DMS79 (cell line): Measurements from ENCODE around the gene ABHD17A.

ENCODE experiments used
- DNase-seq: peaks from one replicate; lab custom pipeline; 2025; lab: John Stamatoyannopoulos, UW

ABHD17A gene

DNA sequence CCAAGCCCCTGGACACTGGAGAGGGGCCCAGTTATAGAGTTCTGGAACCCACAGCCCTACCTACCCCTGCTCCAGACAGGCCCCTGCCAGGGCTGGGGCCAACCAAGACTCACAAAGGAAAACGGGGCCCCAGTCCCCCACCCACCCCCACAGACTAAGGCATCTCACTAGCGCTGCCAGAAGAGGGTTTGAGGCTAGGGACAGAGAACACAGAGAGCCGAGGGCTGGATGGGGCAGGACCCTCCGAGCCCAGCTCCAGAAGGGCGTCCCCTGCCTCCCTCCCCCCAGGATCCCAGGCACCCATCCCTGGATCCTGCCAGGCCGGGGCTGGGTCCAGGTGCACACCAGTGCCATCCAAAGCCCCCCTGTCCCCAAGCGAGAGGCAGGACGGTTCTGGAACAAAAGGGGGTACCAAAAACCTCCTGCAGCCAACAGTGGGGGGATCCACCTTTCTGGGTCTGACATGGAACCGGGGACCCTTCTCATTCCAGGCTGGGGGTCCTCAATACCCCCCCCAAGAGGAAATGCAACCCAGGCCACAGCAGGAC lies 32.6 kb downstream of the ABHD17A start:
- DNase-seq: no peak

GRCh38 chr19:1851654-1852580 lies 33.4 kb downstream of the ABHD17A start:
- DNase-seq: no peak

- DNase-seq: no peak
Measured at GRCh38 chr19:1850809-1851653, 34.3 kb downstream of the ABHD17A start.

- no peak for DNase-seq
Measured at GRCh38 chr19:1849886-1850398, 35.4 kb downstream of the ABHD17A start.

DNA sequence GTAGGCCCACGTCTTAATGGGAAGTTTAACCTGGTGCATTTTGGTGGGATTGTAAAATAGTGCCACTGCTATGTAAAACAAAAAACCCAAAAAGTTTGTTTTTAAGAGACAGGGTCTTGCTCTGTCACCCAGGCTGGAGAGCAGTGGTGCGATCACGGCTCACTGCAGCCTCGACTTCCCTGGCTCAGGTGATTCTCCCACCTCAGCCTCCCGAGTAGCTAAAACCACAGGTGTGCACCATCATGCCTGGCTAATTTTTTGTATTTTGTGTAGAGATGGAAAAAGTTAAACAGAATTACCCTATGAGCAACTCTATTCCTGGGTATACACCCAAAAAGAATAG lies 36.2 kb downstream of the ABHD17A start:
- no peak for DNase-seq

DNA sequence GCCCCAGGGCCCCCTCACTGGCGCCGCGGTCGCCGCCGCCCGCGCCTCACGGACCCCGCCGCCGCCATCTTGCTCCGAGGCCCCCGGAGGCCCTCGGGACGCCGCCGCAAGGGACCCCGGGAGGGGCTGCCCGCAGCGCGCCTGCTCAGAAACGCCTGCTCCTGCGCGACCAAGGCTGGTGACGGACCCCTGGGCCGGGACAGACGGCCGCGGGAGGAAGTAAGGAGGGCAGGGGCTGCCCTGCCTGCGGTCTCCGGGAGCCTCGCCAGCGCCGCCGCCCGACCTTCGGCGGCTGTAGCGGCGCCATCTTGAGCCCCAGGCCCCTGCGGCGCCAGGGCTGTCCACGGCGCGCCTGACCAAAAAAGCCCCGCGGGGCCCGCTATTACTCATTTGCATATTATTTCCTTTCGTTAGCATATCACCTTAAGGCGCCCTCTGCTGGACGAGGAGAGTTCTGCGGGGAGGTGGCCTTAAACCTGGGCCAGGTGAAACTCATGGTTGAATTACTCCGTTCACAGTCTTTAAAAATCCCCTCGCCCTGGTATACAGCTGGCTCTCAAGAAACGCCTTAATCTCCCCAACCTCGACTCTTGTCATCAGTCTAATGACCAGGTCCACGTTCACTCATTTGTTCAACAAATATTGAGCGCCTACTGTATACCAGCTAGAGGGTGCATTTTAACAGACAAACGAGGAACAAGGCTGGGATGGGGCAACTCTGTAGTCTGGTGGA lies 36.7 kb downstream of the ABHD17A start, which contains the start of gene REXO1:
Gene REXO1, minus strand, starts transcription at position 85 of the 733 bp plus-strand sequence. CDS start 125 bp downstream, outside the sequence.
- peak; percentile 85 for DNase-seq

GRCh38 chr19:1847684-1848398 lies 37.5 kb downstream of the ABHD17A start:
- no peak for DNase-seq

- no peak for DNase-seq
Measured at GRCh38 chr19:1847348-1847683, 38.0 kb downstream of the ABHD17A start.

GRCh38 chr19:1846517-1847204 lies 38.6 kb downstream of the ABHD17A start:
- DNase-seq: no peak

- no peak for DNase-seq
Measured at GRCh38 chr19:1845642-1846041, 39.7 kb downstream of the ABHD17A start.

GRCh38 chr19:1845125-1845515 lies 40.2 kb downstream of the ABHD17A start:
- no peak for DNase-seq

- DNase-seq: no peak
Measured at GRCh38 chr19:1844513-1845124, 40.7 kb downstream of the ABHD17A start.

DNA sequence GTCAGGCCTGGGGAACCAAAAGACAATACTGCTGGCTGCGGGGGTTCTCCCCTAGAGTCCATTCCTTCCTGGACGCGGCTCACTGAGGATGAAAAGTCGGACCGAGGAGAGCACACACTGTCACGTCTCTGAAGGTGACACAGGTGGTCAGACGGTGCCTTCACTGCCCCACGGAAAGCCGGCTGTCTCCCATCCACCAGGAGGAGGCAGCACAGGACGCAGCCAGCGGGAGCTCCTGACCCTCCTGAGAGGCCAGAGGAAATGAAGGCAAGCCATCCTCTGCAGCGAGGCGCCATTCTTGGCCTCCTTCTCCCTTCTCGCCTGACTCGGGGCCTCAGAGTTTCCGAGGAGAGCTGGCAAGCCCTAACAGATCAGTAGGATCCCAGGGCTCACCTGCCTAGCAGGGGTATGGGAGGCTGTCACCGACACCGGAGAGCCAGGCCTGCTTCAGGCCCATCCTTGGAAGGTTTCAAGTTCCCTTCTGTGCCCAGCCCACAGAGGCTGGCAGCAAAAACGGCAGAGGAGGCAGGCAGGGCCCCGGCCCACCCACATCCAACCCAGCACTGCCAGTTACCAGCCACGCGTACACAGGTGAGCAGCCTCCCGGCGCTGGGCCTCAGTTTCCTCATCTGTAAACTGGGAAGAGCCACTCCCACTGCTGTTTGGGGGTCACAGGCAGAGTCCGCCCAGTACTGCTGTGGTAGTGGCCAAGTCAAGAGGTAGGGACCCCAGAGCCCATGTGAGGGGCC lies 41.5 kb downstream of the ABHD17A start:
- no peak for DNase-seq

DNA sequence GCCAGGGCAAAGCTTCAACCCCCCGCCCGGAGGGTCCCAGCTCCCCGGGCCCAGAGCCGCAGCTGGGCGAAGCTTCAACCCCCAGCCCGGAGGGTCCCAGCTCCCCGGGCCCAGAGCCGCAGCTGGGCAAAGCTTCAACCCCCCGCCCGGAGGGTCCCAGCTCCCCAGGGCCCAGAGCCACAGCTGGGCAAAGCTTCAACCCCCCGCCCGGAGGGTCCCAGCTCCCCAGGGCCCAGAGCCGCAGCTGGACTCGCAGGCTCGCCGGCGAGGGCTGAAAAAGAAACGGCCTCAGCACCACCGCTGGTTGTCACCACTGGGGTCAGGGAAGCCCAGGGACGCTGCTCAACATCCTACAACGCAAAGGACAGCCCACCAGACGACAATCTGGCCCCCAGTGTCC lies 42.2 kb downstream of the ABHD17A start:
- no peak for DNase-seq

DNA sequence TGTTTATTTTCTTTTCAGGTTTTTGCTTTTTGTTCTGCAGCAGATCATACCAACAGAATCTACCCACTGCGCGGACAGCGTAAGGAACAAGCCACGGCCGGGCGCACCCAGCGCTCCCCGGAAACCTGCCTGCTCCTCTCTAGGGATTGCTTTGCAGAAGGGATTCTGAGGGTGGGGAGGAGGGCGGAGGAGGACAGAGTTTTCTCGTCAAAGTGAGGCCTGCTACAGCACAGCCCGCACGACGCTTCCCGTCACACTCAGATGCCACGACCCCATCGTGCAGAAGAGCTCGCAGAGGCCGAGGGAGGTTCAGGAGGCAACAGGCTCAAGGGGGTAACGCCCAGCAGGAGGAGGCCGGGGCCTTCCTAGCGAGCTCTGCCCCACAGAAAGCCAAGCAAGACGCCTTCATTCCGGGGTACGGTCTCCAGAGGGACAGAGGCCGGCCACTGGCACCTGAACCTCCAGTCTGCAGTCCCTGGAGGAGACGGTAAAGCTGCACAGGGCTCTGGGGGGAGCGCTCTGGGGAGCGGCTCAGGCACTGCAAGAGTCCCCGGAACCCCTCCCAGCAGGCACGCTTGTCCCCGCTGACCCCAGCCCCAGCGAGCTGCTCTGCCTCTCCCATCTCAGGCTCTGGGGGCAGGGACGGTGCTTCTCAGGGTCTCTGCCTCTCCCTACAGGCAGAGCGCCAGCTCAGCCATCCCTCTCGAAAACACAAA lies 43.9 kb downstream of the ABHD17A start:
- DNase-seq: no peak

DNA sequence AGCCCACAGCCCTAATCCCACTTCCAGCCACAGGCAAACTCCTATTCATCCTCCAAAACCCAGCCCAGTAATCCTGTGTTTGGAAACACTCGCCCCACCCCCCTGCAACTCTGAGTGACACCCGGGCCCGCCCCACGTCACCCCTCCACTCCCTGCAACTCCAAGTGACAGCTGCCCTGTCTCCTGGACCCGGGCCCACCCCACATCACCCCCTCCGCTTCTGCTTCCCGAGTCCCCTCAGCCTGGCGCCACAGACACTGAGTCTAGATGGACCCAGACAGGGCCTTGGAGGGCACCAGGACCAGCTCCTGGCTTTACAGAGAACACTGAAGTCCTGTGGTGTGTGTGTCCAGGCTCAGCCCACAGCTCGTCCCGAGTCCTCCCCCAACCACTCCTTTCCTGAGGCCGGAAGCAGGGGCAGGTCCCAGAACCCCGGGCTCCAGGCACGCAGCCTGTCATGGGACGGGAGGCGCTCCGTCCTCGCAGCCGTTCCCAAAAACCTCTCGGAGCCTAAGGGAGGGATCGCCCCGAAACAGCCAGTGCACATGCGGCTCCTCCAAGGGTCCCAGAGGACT lies 44.7 kb downstream of the ABHD17A start:
- no peak for DNase-seq

DNA sequence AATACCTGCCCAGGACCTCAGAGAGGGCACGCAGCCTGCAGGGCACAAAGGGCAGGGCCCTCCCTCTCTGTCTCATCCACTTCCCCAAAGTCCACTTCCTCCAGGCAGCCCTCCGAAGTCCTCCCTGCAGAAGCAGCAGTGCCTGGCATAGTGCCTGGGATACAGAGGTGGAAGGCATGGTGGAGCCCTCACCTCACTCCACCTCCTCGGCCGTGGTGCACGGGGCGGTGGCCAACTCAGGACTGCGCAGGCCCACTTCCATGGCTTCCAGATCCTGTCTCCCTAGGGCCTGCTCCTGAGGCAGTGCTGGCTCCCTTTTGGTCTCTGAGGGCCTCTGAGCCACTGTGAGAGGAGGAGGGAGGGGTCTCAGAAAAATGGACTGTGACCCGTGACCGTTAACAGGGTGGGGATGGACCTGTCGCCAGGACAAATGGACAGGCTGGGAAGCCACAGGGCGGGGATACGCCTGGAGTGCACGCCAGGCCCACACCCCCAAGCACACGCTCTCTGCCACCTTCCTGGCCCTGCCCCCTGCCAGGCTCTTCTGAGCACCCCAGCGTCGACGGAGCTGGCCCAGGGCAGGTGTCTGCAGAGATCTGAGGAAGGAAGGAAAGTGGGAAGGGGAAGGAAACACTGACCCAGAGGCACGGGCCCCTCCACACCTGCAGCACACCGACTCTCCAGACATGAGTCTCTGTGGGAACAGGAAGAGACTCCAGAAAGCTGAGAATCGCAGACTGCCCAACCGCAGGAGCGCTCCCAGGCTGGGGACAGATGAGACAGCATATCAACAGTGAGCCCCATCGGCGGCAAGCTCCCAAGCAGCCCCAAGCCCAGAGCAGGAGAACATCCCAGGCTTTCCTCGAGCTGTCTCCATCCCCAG lies 45.4 kb downstream of the ABHD17A start:
- DNase-seq: no peak
